CD14-positive monocyte (primary cell): ENCODE results near the gene BASP1. TPM values are rescaled to one million over a fixed set of nuclear protein-coding genes. Genes with fewer than 3 reads are reported as not detected.

Experiments used
- DNase-seq, 3 donors: peaks; one replicate each; pipeline ENCODE4 v3.0.0-alpha.2; 2011 to 2022
- H2AFZ ChIP-seq: 2 replicates; pipeline ENCODE4 v1.6.0; 2012; ENCODE audit warnings: mild to moderate bottlenecking, low read depth, low read length, inconsistent platforms; ENCODE audit not compliant: insufficient read depth, poor library complexity, severe bottlenecking
- H3K27ac ChIP-seq, 2 donors: 1 replicate in 1 of 2; 2 replicates in 1 of 2; pipeline ENCODE4 v1.5.1; 2012 to 2013; ENCODE audit warnings: low read length in 2 of 2, control low read depth in 1 of 2, inconsistent platforms in 1 of 2, low read depth in 1 of 2, mild to moderate bottlenecking in 1 of 2
- H3K27me3 ChIP-seq, 2 donors: one replicate each; pipeline versions ENCODE4 v1.6.0 to v1.6.1; 2011 to 2013; ENCODE audit warnings: low read length in 2 of 2; ENCODE audit not compliant: control insufficient read depth in 2 of 2, insufficient read depth in 2 of 2
- H3K36me3 ChIP-seq, 2 donors: replicated peaks in 1 of 2; 1 replicate in 1 of 2; 2 replicates in 1 of 2; pipeline versions ENCODE4 v1.5.1 to v1.6.1; 2012 to 2013; ENCODE audit warnings: low read length in 2 of 2, control low read depth in 1 of 2, inconsistent platforms in 1 of 2, mild to moderate bottlenecking in 1 of 2; ENCODE audit not compliant: insufficient read depth in 2 of 2, control insufficient read depth in 1 of 2
- H3K4me1 ChIP-seq, 2 donors: 1 replicate in 1 of 2; 2 replicates in 1 of 2; pipeline versions ENCODE4 v1.5.1 to v1.6.1; 2012 to 2013; ENCODE audit warnings: low read length in 2 of 2, control low read depth in 1 of 2, inconsistent platforms in 1 of 2, mild to moderate bottlenecking in 1 of 2, moderate library complexity in 1 of 2; ENCODE audit not compliant: insufficient read depth in 2 of 2, control insufficient read depth in 1 of 2
- H3K4me2 ChIP-seq: replicated peaks from 2 replicates; pipeline ENCODE3; 2012; ENCODE audit warnings: low read length, moderate library complexity, mild to moderate bottlenecking; ENCODE audit not compliant: poor library complexity, severe bottlenecking; ENCODE audit errors: extremely low read depth
- H3K4me3 ChIP-seq, 3 experiments: fragments of 200-600 bp in 1 of 3; sonication (generic) in 1 of 3; replicated peaks in 1 of 3; 1 replicate in 2 of 3; 2 replicates in 1 of 3; pipeline ENCODE4 v1.5.1; 2011 to 2013; ENCODE audit warnings: low read length in 3 of 3, mild to moderate bottlenecking in 3 of 3, control low read depth in 2 of 3, low read depth in 2 of 3, inconsistent platforms in 1 of 3, moderate library complexity in 1 of 3
- H3K79me2 ChIP-seq: 2 replicates; pipeline ENCODE4 v1.6.0; 2012; ENCODE audit warnings: mild to moderate bottlenecking, control low read depth, inconsistent platforms, low read length, moderate library complexity; ENCODE audit not compliant: insufficient read depth
- H3K9ac ChIP-seq: 2 replicates; pipeline ENCODE4 v1.6.0; 2017; ENCODE audit warnings: low read length, mild to moderate bottlenecking; ENCODE audit not compliant: insufficient read depth, poor library complexity, severe bottlenecking
- H3K9me3 ChIP-seq, 2 donors: replicated peaks in 1 of 2; 1 replicate in 1 of 2; 2 replicates in 1 of 2; pipeline versions ENCODE4 v1.5.1 to v1.6.1; 2012 to 2013; ENCODE audit warnings: low read length in 2 of 2, control low read depth in 1 of 2; ENCODE audit not compliant: control insufficient read depth in 1 of 2, insufficient read depth in 1 of 2
- H4K20me1 ChIP-seq: 2 replicates; pipeline ENCODE4 v1.6.0; 2012; ENCODE audit warnings: mild to moderate bottlenecking, low read length, control low read depth, moderate library complexity; ENCODE audit not compliant: insufficient read depth
- H3K27ac Mint-ChIP-seq, 7 donors: one replicate each; pipeline ENCODE4 v1.8.0; 2020; ENCODE audit warnings: mild to moderate bottlenecking in 7 of 7, mixed read lengths in 7 of 7, moderate library complexity in 6 of 7, inconsistent platforms in 2 of 7
- H3K27me3 Mint-ChIP-seq, 3 donors: one replicate each; pipeline ENCODE4 v1.8.0; 2021 to 2022; ENCODE audit warnings: low read depth in 3 of 3, mild to moderate bottlenecking in 3 of 3, mixed read lengths in 3 of 3, moderate library complexity in 3 of 3, inconsistent platforms in 1 of 3
- H3K36me3 Mint-ChIP-seq, 2 donors: one replicate each; pipeline ENCODE4 v1.8.0; 2020; ENCODE audit warnings: mixed read lengths in 2 of 2, inconsistent platforms in 1 of 2, mild to moderate bottlenecking in 1 of 2
- H3K4me1 Mint-ChIP-seq: one replicate; pipeline ENCODE4 v1.8.0; 2020; ENCODE audit warnings: mild to moderate bottlenecking, mixed read lengths
- H3K4me3 Mint-ChIP-seq, 2 donors: one replicate each; pipeline ENCODE4 v1.8.0; 2020; ENCODE audit warnings: mild to moderate bottlenecking in 2 of 2, mixed read lengths in 2 of 2, moderate library complexity in 1 of 2
- H3K9me3 Mint-ChIP-seq, 7 donors: one replicate each; pipeline ENCODE4 v1.8.0; 2020 to 2022; ENCODE audit warnings: mixed read lengths in 7 of 7, mild to moderate bottlenecking in 6 of 7, moderate library complexity in 6 of 7, inconsistent platforms in 2 of 7
- WGBS: methylation state at CpG from one replicate; pipeline ENCODE4 v1.1.5; 2013; ENCODE audit warnings: missing lambda C conversion rate; ENCODE audit not compliant: insufficient coverage; 5-methylcytosine and 5-hydroxymethylcytosine counted together
- intact Hi-C, 2 donors: fragments of 100-400 bp; cut with micrococcal nuclease; formaldehyde crosslinking; loops; one replicate each; pipeline versions ENCODE4 v1.15.0 to v1.15.1; 2023
- polyA plus RNA-seq, 3 donors: library from polyadenylated mRNA; depleted of rRNA in 1 of 3; unstranded in 2 of 3; stranded (reverse) in 1 of 3; fragments of 300-500 nt in 2 of 3; fragments of >200 nt in 1 of 3; fragmentation: Illumina TruSeq in 2 of 3; gene quantifications; 1 replicate in 2 of 3; 2 replicates in 1 of 3; pipeline ENCODE4 v1.2.3, GENCODE V29; 2012 to 2021
- TF ChIP-seq, protein P1 (sequence below): fragments of 200-600 bp; IDR thresholded peaks from one replicate; pipeline ENCODE4 v1.8.0; 2022; ENCODE audit warnings: antibody characterized with exemption, mild to moderate bottlenecking

The BASP1 gene
- polyA plus RNA-seq, 3 donors, result 23.7 to 61.6 (median 36.6) TPM

DNA sequence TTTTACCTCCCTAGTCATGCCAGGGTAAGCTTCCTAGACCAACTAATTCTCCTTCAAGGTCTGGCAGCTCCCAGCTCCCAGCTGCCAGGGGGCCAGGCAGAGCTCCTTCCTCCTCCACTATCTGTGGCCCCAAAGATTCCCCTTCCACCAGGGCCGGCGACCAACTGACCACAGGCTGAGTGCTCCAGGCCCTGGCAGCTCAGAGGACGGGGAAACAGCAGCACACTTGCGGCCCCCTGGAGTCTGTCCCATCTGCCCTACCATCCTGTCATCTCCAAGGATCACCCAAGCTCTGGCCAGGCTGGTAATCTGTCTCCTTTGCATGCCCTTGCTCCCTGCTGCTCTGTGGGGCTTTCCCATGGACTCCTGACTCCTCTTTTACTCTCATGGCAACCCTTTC is 31.2 kb upstream of the BASP1 start:
- DNase-seq, result no peak
- WGBS, result 56% methylated on average over 4 of the region's 4 CpGs
- H3K4me3 Mint-ChIP-seq, result no peak overlapping the region
- Histone ChIP-seq H3K79me2 (no peaks in the 10 kb centered on the region), H3K4me3 (no peak overlapping the region), H3K4me1 (no peaks in the 10 kb centered on the region), H3K4me2 (no peak overlapping the region), H2AFZ (no peak overlapping the region), H3K27ac (no peak overlapping the region), H3K36me3 (no peaks in the 10 kb centered on the region), H3K9me3 (no peaks in the 10 kb centered on the region), H4K20me1 (no peaks in the 10 kb centered on the region), H3K9ac (no peak overlapping the region), H3K27me3 (no peaks in the 10 kb centered on the region)
- intact Hi-C loops, result loop anchor here in 1 of 2 donors (5.0 kb wide), 1 partner anchor 394 kb away; no protein-coding TSS in a partner anchor
- TF ChIP-seq, protein P1, sequence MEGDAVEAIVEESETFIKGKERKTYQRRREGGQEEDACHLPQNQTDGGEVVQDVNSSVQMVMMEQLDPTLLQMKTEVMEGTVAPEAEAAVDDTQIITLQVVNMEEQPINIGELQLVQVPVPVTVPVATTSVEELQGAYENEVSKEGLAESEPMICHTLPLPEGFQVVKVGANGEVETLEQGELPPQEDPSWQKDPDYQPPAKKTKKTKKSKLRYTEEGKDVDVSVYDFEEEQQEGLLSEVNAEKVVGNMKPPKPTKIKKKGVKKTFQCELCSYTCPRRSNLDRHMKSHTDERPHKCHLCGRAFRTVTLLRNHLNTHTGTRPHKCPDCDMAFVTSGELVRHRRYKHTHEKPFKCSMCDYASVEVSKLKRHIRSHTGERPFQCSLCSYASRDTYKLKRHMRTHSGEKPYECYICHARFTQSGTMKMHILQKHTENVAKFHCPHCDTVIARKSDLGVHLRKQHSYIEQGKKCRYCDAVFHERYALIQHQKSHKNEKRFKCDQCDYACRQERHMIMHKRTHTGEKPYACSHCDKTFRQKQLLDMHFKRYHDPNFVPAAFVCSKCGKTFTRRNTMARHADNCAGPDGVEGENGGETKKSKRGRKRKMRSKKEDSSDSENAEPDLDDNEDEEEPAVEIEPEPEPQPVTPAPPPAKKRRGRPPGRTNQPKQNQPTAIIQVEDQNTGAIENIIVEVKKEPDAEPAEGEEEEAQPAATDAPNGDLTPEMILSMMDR, result no peak
- no peaks in the 10 kb centered on the region for H3K9me3 Mint-ChIP-seq
- H3K36me3 Mint-ChIP-seq, result no peaks in the 10 kb centered on the region
- peaks cover 1 to 2% (median 2%) of the 10 kb centered on the region in 3 donors for H3K27me3 Mint-ChIP-seq
- H3K4me1 Mint-ChIP-seq, result peaks cover 15% of the 10 kb centered on the region
- H3K27ac Mint-ChIP-seq, result peak overlapping the region in 1 of 7 donors; percentile 19

DNA sequence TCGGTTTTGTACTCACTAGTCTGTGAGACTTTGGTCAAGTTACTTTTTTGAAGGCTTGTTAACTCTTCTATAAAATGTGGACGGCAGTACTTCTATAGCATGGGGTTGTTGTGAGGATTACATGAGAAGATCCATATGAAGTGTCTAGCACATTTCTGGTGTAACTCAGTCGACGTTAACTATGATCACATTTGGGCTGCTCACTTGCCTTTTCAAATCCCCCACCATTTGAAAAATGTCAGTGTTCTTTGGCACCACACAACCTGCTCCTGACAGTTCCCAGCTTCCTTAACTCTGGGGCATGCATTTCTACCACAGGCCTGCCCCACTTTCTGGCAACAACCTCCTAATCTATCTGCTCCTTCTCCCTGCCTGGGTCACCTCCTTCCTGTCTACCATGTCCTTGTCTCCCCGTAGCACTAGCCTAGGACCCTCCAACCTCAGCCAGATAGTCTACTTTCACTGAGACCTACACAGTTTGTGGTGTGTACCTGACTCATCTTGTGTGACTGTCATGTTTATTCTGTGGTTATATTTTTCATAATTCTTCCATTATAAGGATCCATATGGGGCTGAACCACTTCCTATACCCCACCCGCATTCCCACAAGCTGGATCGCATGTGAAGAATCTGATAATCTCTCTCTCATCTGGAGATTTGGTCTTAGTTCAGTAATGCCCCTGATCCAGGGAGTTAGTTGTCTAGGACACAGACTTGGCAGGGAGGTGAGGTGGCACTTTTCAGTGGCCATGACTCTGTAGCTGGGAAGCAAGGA is 30.2 kb upstream of the BASP1 start:
- intact Hi-C loops, result loop anchor here in 1 of 2 donors (5.0 kb wide), 1 partner anchor 395 kb away; no protein-coding TSS in a partner anchor
- no peaks in the 10 kb centered on the region for H3K27me3 ChIP-seq
- no peak overlapping the region for H3K9ac ChIP-seq
- no peak for DNase-seq
- no peaks in the 10 kb centered on the region for H3K36me3 ChIP-seq
- no peaks in the 10 kb centered on the region for H3K9me3 Mint-ChIP-seq
- H3K36me3 Mint-ChIP-seq, result no peaks in the 10 kb centered on the region
- no peak overlapping the region for H3K4me3 ChIP-seq
- H2AFZ ChIP-seq, result no peak overlapping the region
- 94% methylated on average over 3 of the region's 7 CpGs for WGBS
- peaks cover 0 to 2% (median under 1%) of the 10 kb centered on the region in 3 donors for H3K27me3 Mint-ChIP-seq
- H3K27ac Mint-ChIP-seq, result no peak overlapping the region
- H3K9me3 ChIP-seq, result no peaks in the 10 kb centered on the region
- H3K4me3 Mint-ChIP-seq, result no peak overlapping the region
- H3K79me2 ChIP-seq, result no peaks in the 10 kb centered on the region
- H3K4me1 ChIP-seq, result no peaks in the 10 kb centered on the region
- TF ChIP-seq, protein P1, result no peak
- peaks cover 15% of the 10 kb centered on the region for H3K4me1 Mint-ChIP-seq
- no peak overlapping the region for H3K27ac ChIP-seq
- no peaks in the 10 kb centered on the region for H4K20me1 ChIP-seq
- no peak overlapping the region for H3K4me2 ChIP-seq
